ENCODE results near the gene SPIRE1. TPM values are rescaled to one million over a fixed set of nuclear protein-coding genes. Genes with fewer than 3 reads are reported as not detected.
A peak's percentile ranks its signal among the peaks of the same experiment; 100 is the strongest.

SPIRE1 gene
- total RNA-seq, 2 experiments from 2014 or later = 0.99 to 1.4 TPM

- CTCF ChIA-PET = no interaction called here
Observed at GRCh38 chr18:12659904-12660605, 2.1 kb upstream of the SPIRE1 start.

GRCh38 chr18:12658426-12659138 lies 675 bp upstream of the SPIRE1 start:
- H3K27ac ChIP-seq (ENCODE audit: low read depth in 1 of 2, low read length in 2 of 2) = no peak overlapping the region

More at GRCh38 chr18:12659904-12660605, 2.1 kb upstream of the SPIRE1 start:
- peak; percentile 56 for ATAC-seq (ENCODE audit: poor library complexity)
- Mint-ChIP-seq H3K27me3 (peaks cover 10% of the 10 kb centered on the region), H3K36me3 (ENCODE audit: low read depth) (peaks cover 2% of the 10 kb centered on the region), H3K27ac (no peak overlapping the region), H3K4me1 (ENCODE audit: low read depth) (peaks cover 12% of the 10 kb centered on the region), H3K4me3 (peak overlapping the region; percentile 81), H3K9me3 (no peaks in the 10 kb centered on the region)
- peak in 8 of 14 experiments; percentile 7 to 70 (median 40) for DNase-seq
- TF ChIP-seq CTCF (IDR thresholded peaks at IDR 0.05) = peak; percentile 73
- intact Hi-C loops (cut with DNase I, micrococcal nuclease) = loop anchor here (1.0 to 5.0 kb wide), 6 partner anchors 43 to 721 kb away; partner anchors contain the start of genes AFG3L2 (in 1 of the 2), CEP76 (in 1 of the 2) and PSMG2 (in 1 of the 2)
- Histone ChIP-seq H3K36me3 (ENCODE audit: insufficient read depth, low read length) (no peaks in the 10 kb centered on the region), H3K4me3 (ENCODE audit: low read length) (no peak overlapping the region), H3K4me1 (ENCODE audit: insufficient read depth, low read length) (peaks cover 10% of the 10 kb centered on the region), H3K27me3 (ENCODE audit: control insufficient read depth in 1 of 2, insufficient read depth in 2 of 2, low read length in 2 of 2) (no peaks in the 10 kb centered on the region), H3K27ac (ENCODE audit: low read depth in 1 of 2, low read length in 2 of 2) (no peak overlapping the region), H3K9me3 (ENCODE audit: control insufficient read depth in 1 of 2, insufficient read depth in 1 of 2, low read length in 2 of 2) (no peaks in the 10 kb centered on the region)
- POLR2A ChIA-PET = no interaction called here

More at GRCh38 chr18:12658426-12659138, 675 bp upstream of the SPIRE1 start:
- ATAC-seq (ENCODE audit: poor library complexity) (peak; percentile 22), DNase-seq (peak in 8 of 14 experiments; percentile 0 to 60 (median 29))
- Mint-ChIP-seq H3K4me1 (ENCODE audit: low read depth) (peaks cover 12% of the 10 kb centered on the region), H3K27me3 (peaks cover 11% of the 10 kb centered on the region), H3K27ac (peak overlapping the region; percentile 34), H3K9me3 (no peaks in the 10 kb centered on the region), H3K36me3 (ENCODE audit: low read depth) (no peaks in the 10 kb centered on the region), H3K4me3 (peak overlapping the region; percentile 93)
- peaks cover 10% of the 10 kb centered on the region for H3K4me1 ChIP-seq (ENCODE audit: insufficient read depth, low read length)
- ChIA-PET CTCF (interaction anchor here (0.8 to 1.0 kb wide), 2 partner anchors 281 to 330 kb away, joined by 3 read pairs; partner anchors contain the start of gene AFG3L2), POLR2A (interaction anchor here (1.0 kb wide), 1 partner anchor 44 kb away, joined by 3 read pairs; the partner anchor contains the start of genes CEP76 and PSMG2)
- intact Hi-C loops (cut with DNase I, micrococcal nuclease) = loop anchor here (1.0 to 5.0 kb wide), 5 partner anchors 267 to 720 kb away; partner anchors contain the start of gene AFG3L2 (in 1 of the 2)
- no peaks in the 10 kb centered on the region for H3K27me3 ChIP-seq (ENCODE audit: control insufficient read depth in 1 of 2, insufficient read depth in 2 of 2, low read length in 2 of 2)
- no peak for TF ChIP-seq CTCF (IDR thresholded peaks at IDR 0.05)
- peak overlapping the region; percentile 45 for H3K4me3 ChIP-seq (ENCODE audit: low read length)
- no peaks in the 10 kb centered on the region for H3K36me3 ChIP-seq (ENCODE audit: insufficient read depth, low read length)
- no peaks in the 10 kb centered on the region for H3K9me3 ChIP-seq (ENCODE audit: control insufficient read depth in 1 of 2, insufficient read depth in 1 of 2, low read length in 2 of 2)

Data from CD4-positive, alpha-beta T cell (primary cell).